ENCODE results near the gene AGBL3. TPM values are rescaled to one million over a fixed set of nuclear protein-coding genes. Genes with fewer than 3 reads are reported as not detected.
"Not testable (repeated sequence)": the region's sequence is repeated elsewhere in the genome, so short reads cannot be mapped to it uniquely, and the experiment has no call there.

AGBL3 gene
- total RNA-seq, 1 donor from 2014 or later: 4.1 TPM

- DNase-seq (ENCODE audit: low spot score): no peak
These were observed 90.6 kb downstream of the AGBL3 start for GRCh38 chr7:135076882-135077281.

- DNase-seq (ENCODE audit: low spot score): no peak
These were observed 91.3 kb downstream of the AGBL3 start for GRCh38 chr7:135077642-135078041.

DNA sequence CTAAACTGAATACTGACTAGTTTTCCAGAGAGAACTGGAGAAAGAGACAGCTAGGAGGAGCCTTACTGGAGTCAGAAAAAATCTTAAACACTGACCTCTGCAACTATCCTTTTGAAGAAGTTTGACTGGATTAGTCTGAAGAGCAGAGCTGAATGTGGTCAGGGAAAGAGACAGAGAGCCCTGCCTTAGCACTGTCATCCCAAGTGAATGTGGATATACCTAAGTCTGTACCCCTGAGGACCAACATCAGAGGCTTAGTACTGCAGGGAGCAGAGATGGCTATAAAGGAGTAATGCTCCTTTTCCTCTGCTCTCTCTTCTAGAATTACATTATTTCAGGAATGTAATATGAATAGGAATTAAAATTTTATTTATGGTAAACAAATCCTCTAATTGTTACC lies 91.7 kb downstream of the AGBL3 start:
- DNase-seq (ENCODE audit: low spot score): no peak

DNA sequence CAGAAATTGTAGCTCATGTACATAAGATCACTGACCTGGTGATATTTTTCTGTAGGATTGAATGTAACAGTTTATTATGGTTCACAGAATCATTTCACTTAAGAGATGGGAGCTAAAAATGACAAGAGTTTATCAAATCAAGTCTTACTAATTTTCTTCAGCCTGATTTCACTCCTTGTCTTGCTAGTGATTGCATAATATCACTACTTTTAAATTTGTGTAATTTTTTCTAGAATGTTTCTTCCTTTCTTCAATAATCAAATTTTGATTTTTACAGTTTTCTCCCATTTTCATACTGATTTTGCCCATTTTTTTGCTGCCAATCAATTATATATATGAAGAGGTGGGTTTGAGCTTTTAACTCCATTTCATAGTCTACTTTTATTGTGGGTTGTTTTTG lies 92.8 kb downstream of the AGBL3 start:
- DNase-seq (ENCODE audit: low spot score): no peak

- DNase-seq (ENCODE audit: low spot score): no peak
These were observed 96.7 kb downstream of the AGBL3 start for GRCh38 chr7:135083005-135083404.

- DNase-seq (ENCODE audit: low spot score): no peak
These were observed 102.3 kb downstream of the AGBL3 start for GRCh38 chr7:135088566-135088965.

DNA sequence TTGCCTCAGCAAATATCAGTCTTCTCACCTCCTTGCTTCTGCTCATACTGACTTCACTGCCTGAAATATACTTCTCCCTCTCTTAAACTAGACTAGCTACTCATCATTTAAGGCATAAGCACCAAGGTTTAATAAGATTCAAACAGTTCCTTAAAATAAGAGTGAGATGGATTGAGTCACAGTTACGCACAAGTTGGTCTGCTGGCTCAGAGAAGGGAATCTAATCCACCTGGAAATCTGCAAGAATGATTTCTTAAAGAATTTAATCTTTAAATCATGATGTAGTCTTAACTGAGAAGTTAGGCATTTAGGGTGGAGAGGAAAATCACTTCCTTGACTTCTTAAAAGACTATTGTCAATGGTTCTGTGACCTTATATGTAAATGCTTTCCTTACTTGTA lies 105.4 kb downstream of the AGBL3 start:
- DNase-seq (ENCODE audit: low spot score): no peak

- DNase-seq (ENCODE audit: low spot score): no peak
These were observed 108.3 kb downstream of the AGBL3 start for GRCh38 chr7:135094472-135095237.

GRCh38 chr7:135095450-135095849 lies 109.1 kb downstream of the AGBL3 start:
- DNase-seq (ENCODE audit: low spot score): no peak

DNA sequence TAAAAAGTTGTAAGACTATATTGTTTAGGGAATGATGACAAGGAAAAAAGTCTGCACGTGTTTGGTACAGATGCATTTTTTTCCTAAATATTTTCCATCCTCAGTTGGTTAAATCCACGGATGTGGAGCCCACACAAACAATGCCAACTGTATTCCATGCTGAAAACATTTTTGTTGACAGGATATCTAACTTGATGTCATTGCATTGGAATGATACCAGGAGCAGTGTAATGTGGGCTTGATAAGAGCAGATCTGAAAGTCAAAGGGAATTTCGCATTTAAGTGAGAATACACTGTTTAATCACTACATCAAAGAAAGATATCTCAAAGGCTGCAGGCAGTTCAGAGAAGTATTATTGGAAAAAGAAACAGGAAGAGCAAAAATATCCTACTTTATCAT lies 112.1 kb downstream of the AGBL3 start:
- DNase-seq (ENCODE audit: low spot score): no peak

- no peak for DNase-seq (ENCODE audit: low spot score)
These were observed 114.5 kb downstream of the AGBL3 start for GRCh38 chr7:135100856-135101255.

GRCh38 chr7:135102372-135102771 lies 116.1 kb downstream of the AGBL3 start:
- no peak for DNase-seq (ENCODE audit: low spot score)

DNA sequence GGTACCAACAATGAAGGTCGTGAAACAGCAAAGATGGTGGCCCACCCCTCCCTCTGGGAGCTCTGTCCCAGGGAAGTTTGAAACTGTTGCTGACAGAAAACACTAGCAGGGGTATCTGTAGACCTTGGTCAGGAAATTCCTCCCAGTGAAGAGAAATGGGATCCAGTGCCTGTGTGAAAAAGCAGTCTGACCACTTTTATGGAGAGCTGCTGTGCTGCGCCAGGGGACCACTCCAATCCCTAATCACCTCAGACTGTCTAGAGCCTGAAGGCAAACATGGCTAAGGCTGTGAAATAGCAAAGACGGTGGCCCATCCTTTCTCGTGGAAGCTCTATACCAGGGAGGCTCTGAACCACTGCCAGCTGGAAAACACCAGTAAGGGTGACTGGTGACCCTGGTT lies 123.3 kb downstream of the AGBL3 start:
- DNase-seq (ENCODE audit: low spot score): no peak

- no peak for DNase-seq (ENCODE audit: low spot score)
These were observed 123.7 kb downstream of the AGBL3 start for GRCh38 chr7:135109976-135110375.

DNA sequence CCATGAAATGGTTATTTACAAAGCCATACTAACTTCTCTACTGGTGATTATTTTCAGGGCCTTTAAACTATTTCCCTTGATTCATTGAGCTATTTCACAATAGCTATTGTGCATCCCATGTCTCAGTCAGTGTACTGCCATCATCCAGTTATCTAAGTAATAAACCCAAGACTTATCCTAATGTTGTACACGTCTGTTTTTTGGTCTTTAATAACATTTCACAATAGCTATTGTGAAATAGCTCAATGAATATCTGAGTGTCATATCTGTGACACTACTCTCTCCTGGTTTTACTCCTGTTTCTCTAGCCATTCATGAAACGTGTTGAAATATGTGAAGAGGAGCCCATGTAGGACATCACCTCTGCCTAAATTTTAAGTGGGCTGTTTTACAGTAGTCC lies 125.1 kb downstream of the AGBL3 start:
- no peak for DNase-seq (ENCODE audit: low spot score)

DNA sequence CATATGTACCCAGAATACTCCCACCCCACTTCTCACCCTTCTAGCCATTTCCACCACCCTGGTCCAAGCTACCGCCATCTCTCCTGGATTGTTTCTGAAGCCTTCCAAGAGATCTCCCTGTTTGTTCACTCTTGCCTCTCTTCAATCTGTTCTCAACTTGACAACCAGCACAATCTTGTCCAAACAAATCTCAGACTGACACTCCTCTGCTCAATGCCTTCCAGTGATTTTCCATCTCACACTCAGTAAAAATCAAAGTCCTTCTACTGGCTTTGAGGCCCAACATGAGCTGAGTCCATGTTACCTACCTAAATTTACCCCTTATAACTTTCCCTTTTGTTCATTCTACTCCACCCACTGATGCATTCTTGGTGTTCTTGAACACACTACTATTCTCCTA lies 128.3 kb downstream of the AGBL3 start:
- DNase-seq (ENCODE audit: low spot score): no peak

DNA sequence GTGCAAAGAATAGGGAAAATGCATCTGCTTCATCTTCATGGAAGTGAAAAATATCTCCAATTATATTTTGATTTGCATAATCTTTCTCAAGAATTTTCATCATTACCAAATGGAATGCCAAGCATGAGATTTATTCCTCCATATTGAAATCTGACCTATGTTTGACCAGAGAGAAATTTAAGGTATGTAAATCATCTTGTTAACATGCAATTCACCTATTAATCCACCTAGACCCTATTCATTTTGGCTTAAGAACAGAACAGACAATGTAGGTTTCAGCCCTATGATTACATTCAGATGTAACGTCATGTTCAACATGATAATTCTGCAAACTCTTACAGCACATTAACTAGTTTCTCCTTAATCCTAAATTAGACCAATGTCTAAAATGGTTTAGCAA lies 130.8 kb downstream of the AGBL3 start:
- no peak for DNase-seq (ENCODE audit: low spot score)

GRCh38 chr7:135121868-135122267 lies 135.6 kb downstream of the AGBL3 start:
- DNase-seq (ENCODE audit: low spot score): no peak

DNA sequence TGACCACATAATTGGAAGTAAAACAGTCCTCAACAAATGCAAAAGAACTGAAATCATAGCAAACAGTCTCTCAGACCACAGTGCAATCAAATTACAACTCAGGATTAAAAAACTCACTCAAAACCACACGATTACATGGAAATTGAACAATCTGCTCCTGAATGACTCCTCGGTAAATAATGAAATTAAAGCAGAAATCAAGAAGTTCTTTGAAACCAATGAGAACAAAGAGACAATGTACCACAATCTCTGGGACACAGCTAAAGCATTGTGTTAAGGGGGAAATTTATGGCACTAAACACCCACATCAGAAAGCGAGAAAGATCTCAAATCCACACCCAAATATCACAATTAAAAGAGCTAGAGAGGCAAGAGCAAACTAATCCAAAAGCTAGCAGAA lies 138.3 kb downstream of the AGBL3 start:
- not testable (repeated sequence) for DNase-seq (ENCODE audit: low spot score)

GRCh38 chr7:135128931-135129330 lies 142.6 kb downstream of the AGBL3 start:
- DNase-seq (ENCODE audit: low spot score): no peak

DNA sequence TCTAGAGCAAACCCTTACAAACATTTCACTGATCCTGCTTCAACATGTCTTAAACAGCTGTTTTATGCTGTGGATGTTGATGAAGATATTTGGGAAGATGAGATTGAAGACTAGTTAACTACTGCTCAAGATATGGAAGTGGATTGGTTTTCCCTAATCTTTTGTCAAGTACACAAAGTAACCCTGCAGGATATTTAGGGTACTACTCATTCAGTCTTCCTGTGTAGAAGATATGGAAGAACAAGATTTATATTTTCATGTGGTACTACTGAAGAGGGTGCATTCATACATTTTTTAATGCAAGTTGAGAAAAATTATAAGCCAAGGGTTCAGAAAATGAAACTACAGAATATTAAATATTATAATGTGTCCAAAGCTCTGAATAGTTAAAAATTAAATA lies 143.3 kb downstream of the AGBL3 start:
- no peak for DNase-seq (ENCODE audit: low spot score)

DNA sequence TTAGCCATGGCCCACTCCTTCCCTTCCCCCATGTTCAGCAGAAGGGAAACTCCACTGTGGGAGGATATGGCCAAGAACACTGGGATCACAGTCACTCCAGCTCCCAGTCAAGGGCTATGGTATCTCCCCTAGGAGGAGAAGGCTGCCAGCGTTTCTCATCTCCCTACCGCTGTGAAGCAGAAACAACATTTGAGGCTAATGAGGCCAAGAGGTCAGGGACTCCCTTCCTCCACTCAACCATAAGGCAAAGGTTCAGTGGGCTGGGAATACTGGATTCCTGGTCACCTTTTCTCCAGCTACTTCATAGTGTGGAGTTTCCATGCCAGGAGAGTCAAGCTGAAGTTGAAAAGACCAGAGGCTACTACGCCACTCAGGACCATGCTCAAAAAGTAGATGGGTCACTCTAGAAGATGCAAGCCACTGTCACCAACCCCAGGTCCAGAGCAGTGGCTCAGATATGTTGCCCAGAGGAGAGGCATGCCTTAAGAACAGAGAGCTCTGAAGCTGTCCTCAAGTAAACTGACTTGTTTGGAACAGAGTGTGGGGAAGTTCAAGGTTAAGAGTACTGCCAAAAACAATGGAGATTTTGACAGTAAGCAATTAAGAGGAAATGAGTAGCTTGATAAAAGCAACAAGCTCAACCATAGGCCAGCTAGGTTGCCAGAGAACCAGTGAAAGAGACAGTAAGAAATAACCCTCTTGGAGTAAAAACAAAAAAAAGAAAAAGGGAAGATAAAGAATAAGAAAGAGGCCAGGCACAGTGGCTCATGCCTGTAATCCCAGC lies 157.8 kb downstream of the AGBL3 start:
- no peak for DNase-seq (ENCODE audit: low spot score)

DNA sequence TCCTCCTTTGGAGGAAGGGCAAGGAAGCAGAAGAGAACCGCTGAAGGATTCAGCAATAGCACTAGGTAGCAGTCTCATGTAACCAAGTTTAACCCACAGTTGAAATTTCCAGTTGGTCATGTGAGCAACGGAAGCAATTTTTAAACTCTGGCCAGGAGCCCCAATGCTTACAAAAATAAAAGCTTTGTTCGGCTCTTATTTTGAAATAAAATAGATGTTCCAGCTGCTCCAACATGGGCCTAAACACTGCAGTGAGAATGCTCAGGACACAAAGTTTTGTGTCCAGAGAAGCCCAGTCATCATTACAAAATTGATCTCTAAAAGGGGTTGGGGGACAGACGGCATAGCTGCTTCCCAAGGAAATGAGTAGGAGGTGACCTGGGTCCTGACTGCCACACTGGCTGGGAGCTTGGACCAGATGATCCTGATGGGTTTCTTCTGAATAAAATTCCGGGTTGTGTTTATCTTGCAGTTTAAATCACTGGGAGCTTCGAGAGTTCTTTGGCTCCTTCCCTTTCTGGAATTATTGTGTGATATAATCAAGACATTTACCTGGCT lies 161.1 kb downstream of the AGBL3 start:
- DNase-seq (ENCODE audit: low spot score): no peak

Measured in mucosa of gallbladder (tissue), 1 donor.